ENCODE data around the gene UNC13D. TPM values are rescaled to one million over a fixed set of nuclear protein-coding genes. Genes with fewer than 3 reads are reported as not detected.
"Not testable (repeated sequence)": the region's sequence is repeated elsewhere in the genome, so short reads cannot be mapped to it uniquely, and the experiment has no call there.

The UNC13D gene
- total and polyA plus RNA-seq, 3 experiments from 2014 or later = 90.3 to 154 (median 143) TPM

DNA sequence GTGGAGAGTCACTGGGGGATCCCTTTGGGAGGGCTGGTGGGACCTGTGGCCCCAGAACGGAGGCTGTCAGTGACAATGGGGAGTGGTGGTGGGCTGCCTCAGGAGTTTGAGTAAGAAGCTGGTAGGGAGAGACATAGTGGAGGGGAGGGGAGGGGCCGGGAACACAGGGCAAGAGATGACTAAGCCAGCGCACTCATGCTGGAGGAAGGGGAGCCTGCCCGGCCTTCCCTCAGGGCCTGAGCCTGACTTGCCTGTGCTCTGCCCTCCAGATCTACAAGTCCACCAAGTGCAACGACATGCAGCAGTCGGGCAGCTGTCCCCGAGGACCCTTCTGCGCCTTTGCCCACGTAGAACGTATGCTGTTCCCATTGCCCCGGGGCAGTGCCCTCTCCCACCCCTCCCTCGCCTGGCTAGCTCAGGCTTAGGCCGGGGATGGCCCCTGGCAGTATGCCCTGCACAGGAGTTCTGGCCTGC lies 29.3 kb downstream of the UNC13D start:
- Mint-ChIP-seq H3K4me1 (peaks cover 0 to 6% (median 0%) of the 10 kb centered on the region in 3 donors), H3K9me3 (no peaks in the 10 kb centered on the region), H3K36me3 (peaks cover 0 to 87% (median 2%) of the 10 kb centered on the region in 3 donors), H3K27ac (no peak overlapping the region), H3K4me3 (no peak overlapping the region), H3K27me3 (no peaks in the 10 kb centered on the region)
- Histone ChIP-seq H3K36me3 (ENCODE audit: insufficient read depth, low read length) (peaks cover 17% of the 10 kb centered on the region), H3K4me1 (ENCODE audit: insufficient read depth, low read length) (no peaks in the 10 kb centered on the region), H3K4me3 (ENCODE audit: low read length) (no peak overlapping the region), H3K27ac (ENCODE audit: low read depth, low read length) (no peak overlapping the region), H3K27me3 (ENCODE audit: insufficient read depth, low read length, poor library complexity, severe bottlenecking) (no peaks in the 10 kb centered on the region), H3K9me3 (ENCODE audit: low read length) (no peaks in the 10 kb centered on the region)
- ChIA-PET CTCF (interaction anchor here (1.0 to 1.6 kb wide), 3 partner anchors 26 to 62 kb away, joined by 3 to 5 read pairs (median 3); no protein-coding TSS in a partner anchor), POLR2A (interaction anchor here (0.8 to 1.2 kb wide), 3 partner anchors 11 to 35 kb away, joined by 3 to 5 read pairs (median 4); a partner anchor contains a TSS)
- DNase-seq = peak in 1 of 5 donors; percentile 45

DNA sequence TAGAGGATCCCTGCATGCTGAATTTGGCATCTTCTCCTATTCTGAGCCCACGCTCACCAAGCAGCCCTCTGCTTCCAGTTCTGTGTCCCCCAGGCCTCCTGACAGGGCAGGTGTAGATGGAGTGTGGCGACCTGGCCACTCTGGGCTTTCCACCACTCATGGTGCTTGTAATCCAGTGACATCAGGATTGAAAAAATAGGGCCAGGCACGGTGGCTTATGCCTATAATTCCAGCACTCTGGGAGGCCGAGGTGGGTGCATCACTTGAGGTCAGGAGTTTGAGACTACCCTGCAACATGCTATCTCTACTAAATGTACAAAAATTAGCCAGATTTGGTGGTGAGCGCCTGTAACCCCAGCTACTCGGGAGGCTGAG lies 30.2 kb downstream of the UNC13D start:
- Histone ChIP-seq H3K27ac (ENCODE audit: low read depth, low read length) (no peak overlapping the region), H3K9me3 (ENCODE audit: low read length) (no peaks in the 10 kb centered on the region), H3K27me3 (ENCODE audit: insufficient read depth, low read length, poor library complexity, severe bottlenecking) (no peaks in the 10 kb centered on the region), H3K36me3 (ENCODE audit: insufficient read depth, low read length) (peaks cover 10% of the 10 kb centered on the region), H3K4me3 (ENCODE audit: low read length) (no peak overlapping the region), H3K4me1 (ENCODE audit: insufficient read depth, low read length) (no peaks in the 10 kb centered on the region)
- H3K27me3 Mint-ChIP-seq = no peaks in the 10 kb centered on the region
- H3K4me3 Mint-ChIP-seq = no peak overlapping the region
- peak in 1 of 5 donors; percentile 4 for DNase-seq
- no peaks in the 10 kb centered on the region for H3K9me3 Mint-ChIP-seq
- H3K27ac Mint-ChIP-seq = no peak overlapping the region
- ChIA-PET POLR2A (interaction anchor here (0.5 kb wide), 1 partner anchor 125 kb away, joined by 3 read pairs; no protein-coding TSS in a partner anchor), CTCF (interaction anchor here (1.5 kb wide), 1 partner anchor 61 kb away, joined by 5 read pairs; no protein-coding TSS in a partner anchor)
- peaks cover 0 to under 1% (median 0%) of the 10 kb centered on the region in 3 donors for H3K4me1 Mint-ChIP-seq
- H3K36me3 Mint-ChIP-seq = peaks cover 0 to 83% (median 2%) of the 10 kb centered on the region in 3 donors

DNA sequence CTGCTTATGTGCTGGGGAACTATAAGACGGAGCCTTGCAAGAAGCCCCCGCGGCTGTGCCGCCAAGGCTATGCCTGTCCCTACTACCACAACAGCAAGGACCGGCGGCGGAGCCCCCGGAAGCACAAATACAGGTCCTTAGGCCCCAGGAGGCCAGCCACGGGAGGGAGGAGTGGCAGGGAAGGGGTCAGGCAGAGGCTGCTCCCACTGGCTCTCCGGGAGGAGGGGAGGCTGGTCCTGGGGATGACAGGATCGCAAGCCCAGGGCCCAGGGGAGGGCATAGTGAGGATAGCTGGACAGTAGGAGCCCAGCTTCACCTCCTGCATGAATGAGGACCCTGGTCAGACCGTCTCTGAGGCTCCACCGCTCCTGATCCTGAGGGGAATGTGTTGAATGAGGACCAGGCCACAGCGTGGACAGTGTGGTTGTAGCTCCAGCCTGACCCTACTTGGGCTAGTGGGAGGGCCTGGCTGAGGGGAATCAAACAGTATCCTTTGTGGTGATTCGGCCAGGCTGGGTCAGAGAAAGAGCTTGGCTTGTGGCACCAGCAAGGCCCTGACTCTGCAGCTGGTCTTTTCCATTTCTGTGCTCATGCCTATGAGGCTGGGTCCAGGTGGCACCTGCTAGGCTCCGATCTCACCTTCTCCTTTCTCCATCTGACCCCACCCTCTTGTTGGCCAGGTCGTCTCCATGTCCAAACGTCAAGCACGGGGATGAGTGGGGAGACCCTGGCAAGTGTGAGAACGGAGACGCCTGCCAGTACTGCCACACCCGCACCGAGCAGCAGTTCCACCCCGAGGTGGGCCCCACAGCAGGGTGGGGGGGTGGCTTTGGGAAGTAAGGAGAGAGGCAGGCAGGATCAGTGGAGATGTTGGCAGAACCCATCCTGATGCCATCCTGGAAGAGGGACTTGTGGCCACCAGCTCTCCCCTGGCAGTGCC lies 30.9 kb downstream of the UNC13D start:
- peaks cover 0 to 81% (median 0%) of the 10 kb centered on the region in 3 donors for H3K36me3 Mint-ChIP-seq
- POLR2A ChIA-PET = interaction anchor here (0.5 kb wide), 1 partner anchor 124 kb away, joined by 3 read pairs; no protein-coding TSS in a partner anchor
- no peaks in the 10 kb centered on the region for H3K9me3 Mint-ChIP-seq
- H3K27me3 Mint-ChIP-seq = no peaks in the 10 kb centered on the region
- Histone ChIP-seq H3K9me3 (ENCODE audit: low read length) (no peaks in the 10 kb centered on the region), H3K36me3 (ENCODE audit: insufficient read depth, low read length) (peaks cover 10% of the 10 kb centered on the region), H3K4me1 (ENCODE audit: insufficient read depth, low read length) (no peaks in the 10 kb centered on the region), H3K27me3 (ENCODE audit: insufficient read depth, low read length, poor library complexity, severe bottlenecking) (no peaks in the 10 kb centered on the region), H3K27ac (ENCODE audit: low read depth, low read length) (no peak overlapping the region), H3K4me3 (ENCODE audit: low read length) (no peak overlapping the region)
- CTCF ChIA-PET = interaction anchor here (1.2 to 1.5 kb wide), 2 partner anchors 10 to 60 kb away, joined by 3 to 5 read pairs; no protein-coding TSS in a partner anchor
- H3K27ac Mint-ChIP-seq = peak overlapping the region in 1 of 8 donors; percentile 76
- DNase-seq = peak in 1 of 5 donors; percentile 40
- no peak overlapping the region for H3K4me3 Mint-ChIP-seq
- peaks cover 0 to 3% (median 0%) of the 10 kb centered on the region in 3 donors for H3K4me1 Mint-ChIP-seq

DNA sequence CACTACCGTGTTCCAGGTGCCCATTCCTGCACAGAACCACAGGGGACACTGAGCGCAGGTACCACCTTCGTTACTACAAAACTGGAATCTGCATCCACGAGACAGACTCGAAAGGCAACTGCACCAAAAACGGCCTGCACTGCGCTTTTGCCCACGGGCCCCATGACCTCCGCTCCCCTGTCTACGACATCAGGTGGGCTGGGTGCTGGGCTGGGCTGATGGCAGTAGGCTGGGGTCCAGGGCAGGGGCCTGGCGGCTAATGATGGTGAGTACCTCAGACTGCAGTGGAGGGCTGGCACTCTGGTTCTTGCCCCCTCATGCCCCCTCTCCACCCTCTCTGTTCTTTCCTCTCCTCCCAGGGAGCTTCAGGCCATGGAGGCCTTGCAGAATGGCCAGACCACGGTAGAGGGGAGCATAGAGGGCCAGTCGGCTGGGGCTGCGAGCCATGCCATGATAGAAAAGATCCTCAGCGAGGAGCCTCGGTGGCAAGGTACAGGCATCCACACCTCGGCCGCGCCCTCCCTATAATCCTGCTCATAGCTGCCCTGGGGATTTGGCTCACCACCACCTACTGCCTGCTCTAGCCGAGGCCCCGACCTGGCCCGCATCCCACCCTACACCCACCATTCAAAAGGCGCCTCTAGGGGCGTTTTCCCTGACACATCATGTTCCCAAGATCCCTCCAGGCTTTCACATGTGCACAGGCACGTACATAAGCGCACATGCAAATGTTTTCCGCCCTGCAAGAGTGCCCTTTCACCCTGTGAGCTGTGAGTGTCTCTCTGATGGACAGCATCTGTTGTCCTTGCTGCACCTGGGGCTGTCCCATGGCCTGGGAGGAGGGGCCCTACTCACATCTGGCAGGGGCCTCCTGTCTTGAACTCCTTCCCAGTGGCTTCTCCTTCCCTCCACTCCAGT lies 31.8 kb downstream of the UNC13D start:
- peaks cover 0 to 77% (median 0%) of the 10 kb centered on the region in 3 donors for H3K36me3 Mint-ChIP-seq
- peak overlapping the region in 2 of 8 donors; percentile 29 to 76 for H3K27ac Mint-ChIP-seq
- Histone ChIP-seq H3K27ac (ENCODE audit: low read depth, low read length) (no peak overlapping the region), H3K9me3 (ENCODE audit: low read length) (no peaks in the 10 kb centered on the region), H3K36me3 (ENCODE audit: insufficient read depth, low read length) (peaks cover 10% of the 10 kb centered on the region), H3K4me1 (ENCODE audit: insufficient read depth, low read length) (no peaks in the 10 kb centered on the region), H3K4me3 (ENCODE audit: low read length) (no peak overlapping the region), H3K27me3 (ENCODE audit: insufficient read depth, low read length, poor library complexity, severe bottlenecking) (no peaks in the 10 kb centered on the region)
- DNase-seq = peak in 1 of 5 donors; percentile 39
- CTCF ChIA-PET = interaction anchor here (1.2 kb wide), 1 partner anchor 9 kb away, joined by 3 read pairs; no protein-coding TSS in a partner anchor
- H3K4me1 Mint-ChIP-seq = peaks cover 0 to 4% (median 2%) of the 10 kb centered on the region in 3 donors
- no peaks in the 10 kb centered on the region for H3K27me3 Mint-ChIP-seq
- POLR2A ChIA-PET = no interaction called here
- H3K4me3 Mint-ChIP-seq = no peak overlapping the region
- no peaks in the 10 kb centered on the region for H3K9me3 Mint-ChIP-seq

DNA sequence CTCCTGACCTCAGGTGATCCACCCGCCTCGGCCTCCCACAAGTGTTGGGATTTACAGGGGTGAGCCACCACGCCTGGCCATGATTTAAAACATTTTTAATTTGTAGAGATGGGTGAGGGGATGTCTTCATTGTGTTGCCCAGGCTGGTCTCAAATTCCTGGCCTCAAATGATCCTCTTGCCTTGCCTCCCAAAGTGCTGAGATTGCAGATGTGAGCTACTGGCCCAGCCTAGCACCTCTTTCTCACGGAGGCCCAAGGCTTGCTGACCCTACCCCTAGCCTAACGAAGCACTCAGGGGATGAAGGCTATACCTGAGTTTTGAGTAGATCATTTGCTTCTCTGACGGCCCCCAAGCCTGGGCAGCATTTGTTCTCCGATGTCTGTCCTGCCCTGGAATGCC lies 33.0 kb downstream of the UNC13D start:
- Histone ChIP-seq H3K27ac (ENCODE audit: low read depth, low read length) (no peak overlapping the region), H3K4me3 (ENCODE audit: low read length) (no peak overlapping the region), H3K27me3 (ENCODE audit: insufficient read depth, low read length, poor library complexity, severe bottlenecking) (no peaks in the 10 kb centered on the region), H3K4me1 (ENCODE audit: insufficient read depth, low read length) (no peaks in the 10 kb centered on the region), H3K9me3 (ENCODE audit: low read length) (no peaks in the 10 kb centered on the region), H3K36me3 (ENCODE audit: insufficient read depth, low read length) (peaks cover 10% of the 10 kb centered on the region)
- H3K27me3 Mint-ChIP-seq = no peaks in the 10 kb centered on the region
- DNase-seq = peak in 1 of 5 donors; percentile 35
- peaks cover 0 to 66% (median 0%) of the 10 kb centered on the region in 3 donors for H3K36me3 Mint-ChIP-seq
- H3K9me3 Mint-ChIP-seq = no peaks in the 10 kb centered on the region
- CTCF ChIA-PET = no interaction called here
- peaks cover 0 to 4% (median 2%) of the 10 kb centered on the region in 3 donors for H3K4me1 Mint-ChIP-seq
- no peak overlapping the region for H3K27ac Mint-ChIP-seq
- POLR2A ChIA-PET = no interaction called here
- H3K4me3 Mint-ChIP-seq = no peak overlapping the region

DNA sequence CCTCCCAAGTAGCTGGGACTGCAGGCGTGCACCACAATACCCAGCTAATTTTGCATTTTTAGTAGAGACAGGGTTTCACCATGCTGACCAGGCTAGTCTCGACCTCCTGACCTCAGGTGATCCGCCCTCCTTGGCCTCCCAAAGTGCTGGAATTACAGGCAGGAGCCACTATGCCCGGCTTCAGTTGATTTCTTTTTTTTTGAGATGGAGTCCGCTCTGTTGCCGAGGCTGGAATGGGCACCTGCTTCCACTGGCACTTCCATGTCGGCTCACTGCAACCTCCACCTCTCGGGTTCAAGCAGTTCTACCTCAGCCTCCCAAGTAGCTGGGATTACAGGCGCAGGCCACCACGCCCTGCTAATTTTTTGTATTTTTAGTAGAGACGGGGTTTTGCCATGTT lies 33.4 kb downstream of the UNC13D start:
- H3K9me3 Mint-ChIP-seq; H3K27me3 ChIP-seq (ENCODE audit: insufficient read depth, low read length, poor library complexity, severe bottlenecking); H3K4me3 ChIP-seq (ENCODE audit: low read length); H3K4me3 Mint-ChIP-seq; CTCF ChIA-PET; H3K27me3 Mint-ChIP-seq; H3K4me1 Mint-ChIP-seq; H3K27ac ChIP-seq (ENCODE audit: low read depth, low read length); H3K27ac Mint-ChIP-seq; POLR2A ChIA-PET; H3K9me3 ChIP-seq (ENCODE audit: low read length); H3K4me1 ChIP-seq (ENCODE audit: insufficient read depth, low read length): not testable (repeated sequence)
- peak in 1 of 5 donors; percentile 2 for DNase-seq
- peaks cover 0 to 63% (median 0%) of the 10 kb centered on the region in 3 donors for H3K36me3 Mint-ChIP-seq
- H3K36me3 ChIP-seq (ENCODE audit: insufficient read depth, low read length) = peaks cover 10% of the 10 kb centered on the region

DNA sequence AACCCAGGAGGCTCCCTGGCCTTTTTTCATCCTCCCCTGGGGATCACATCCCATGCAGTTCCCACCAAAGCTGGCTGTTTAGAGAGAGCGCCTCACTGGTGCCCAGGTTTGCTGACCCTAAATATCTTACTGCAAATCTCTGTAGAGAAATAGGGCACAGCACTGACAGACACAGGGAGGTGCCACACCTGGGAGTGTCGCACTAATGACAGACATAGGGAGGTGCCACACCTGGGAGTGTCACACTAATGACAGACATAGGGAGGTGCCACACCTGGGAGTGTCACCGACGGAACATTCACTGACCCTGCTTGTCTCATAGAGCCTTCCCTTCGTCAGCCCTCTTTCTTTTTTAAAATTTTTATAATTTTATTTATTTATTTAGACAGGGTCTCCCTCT lies 34.0 kb downstream of the UNC13D start:
- Mint-ChIP-seq H3K4me3 (no peak overlapping the region), H3K27ac (no peak overlapping the region), H3K9me3 (no peaks in the 10 kb centered on the region), H3K27me3 (no peaks in the 10 kb centered on the region), H3K36me3 (peaks cover 0 to 59% (median 0%) of the 10 kb centered on the region in 3 donors), H3K4me1 (peaks cover 0 to 4% (median 2%) of the 10 kb centered on the region in 3 donors)
- no peak overlapping the region for H3K27ac ChIP-seq (ENCODE audit: low read depth, low read length)
- H3K9me3 ChIP-seq (ENCODE audit: low read length) = no peaks in the 10 kb centered on the region
- DNase-seq = peak in 1 of 5 donors; percentile 16
- no peak overlapping the region for H3K4me3 ChIP-seq (ENCODE audit: low read length)
- peaks cover 10% of the 10 kb centered on the region for H3K36me3 ChIP-seq (ENCODE audit: insufficient read depth, low read length)
- no peaks in the 10 kb centered on the region for H3K27me3 ChIP-seq (ENCODE audit: insufficient read depth, low read length, poor library complexity, severe bottlenecking)
- POLR2A ChIA-PET = no interaction called here
- no peaks in the 10 kb centered on the region for H3K4me1 ChIP-seq (ENCODE audit: insufficient read depth, low read length)
- CTCF ChIA-PET = no interaction called here

All from CD8-positive, alpha-beta memory T cell (primary cell).